ENCODE data around the gene TDRKH.
A peak's percentile ranks its signal among the peaks of the same experiment; 100 is the strongest.

Gene TDRKH, protein sequence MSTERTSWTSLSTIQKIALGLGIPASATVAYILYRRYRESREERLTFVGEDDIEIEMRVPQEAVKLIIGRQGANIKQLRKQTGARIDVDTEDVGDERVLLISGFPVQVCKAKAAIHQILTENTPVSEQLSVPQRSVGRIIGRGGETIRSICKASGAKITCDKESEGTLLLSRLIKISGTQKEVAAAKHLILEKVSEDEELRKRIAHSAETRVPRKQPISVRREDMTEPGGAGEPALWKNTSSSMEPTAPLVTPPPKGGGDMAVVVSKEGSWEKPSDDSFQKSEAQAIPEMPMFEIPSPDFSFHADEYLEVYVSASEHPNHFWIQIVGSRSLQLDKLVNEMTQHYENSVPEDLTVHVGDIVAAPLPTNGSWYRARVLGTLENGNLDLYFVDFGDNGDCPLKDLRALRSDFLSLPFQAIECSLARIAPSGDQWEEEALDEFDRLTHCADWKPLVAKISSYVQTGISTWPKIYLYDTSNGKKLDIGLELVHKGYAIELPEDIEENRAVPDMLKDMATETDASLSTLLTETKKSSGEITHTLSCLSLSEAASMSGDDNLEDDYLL
- total RNA-seq, result 9.6 reads per million, percentile 31 among the genes with 10 or more reads in this experiment

GRCh38 chr1:151790071-151790939 is at the start of gene TDRKH:
Gene TDRKH (minus strand): TSS chr1:151790500. CDS start chr1:151783022, 7,478 bp downstream.
- DNase-seq, result peak; percentile 97

GRCh38 chr1:151839457-151840403 is 49.4 kb upstream of the TDRKH start, which contains the start of gene C2CD4D:
Gene C2CD4D (minus strand): TSS chr1:151839820. CDS start chr1:151838989, 831 bp downstream.
- peak; percentile 56 for DNase-seq

GRCh38 chr1:151839082-151839412 is 48.7 kb upstream of the TDRKH start:
- no peak for DNase-seq

- DNase-seq, result no peak
Observed at GRCh38 chr1:151838222-151839081, 48.2 kb upstream of the TDRKH start.

GRCh38 chr1:151837884-151838221 is 47.6 kb upstream of the TDRKH start:
- DNase-seq, result no peak

DNA sequence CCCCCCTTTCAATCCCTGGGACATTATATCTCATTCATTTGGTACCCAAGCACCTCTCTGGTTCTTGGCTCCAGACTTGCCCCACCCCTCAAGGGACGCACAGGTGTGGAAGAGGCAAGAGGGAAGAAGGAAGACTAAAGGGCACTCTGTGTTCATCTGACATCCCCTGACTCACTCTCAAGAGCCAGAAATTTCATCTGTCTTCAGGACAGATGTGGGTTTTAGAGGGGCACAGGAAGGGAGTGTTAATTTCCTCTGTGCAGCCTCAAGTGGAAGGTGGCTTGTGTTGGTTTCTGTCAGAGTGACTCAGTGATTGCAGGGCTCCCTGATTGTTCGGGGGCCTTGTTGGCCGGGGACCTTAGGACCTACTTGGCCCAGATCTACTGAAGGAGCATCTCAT is 46.9 kb upstream of the TDRKH start:
- peak; percentile 28 for DNase-seq

- DNase-seq, result no peak
Observed at GRCh38 chr1:151835596-151835995, 45.3 kb upstream of the TDRKH start.

GRCh38 chr1:151834239-151834638 is 43.9 kb upstream of the TDRKH start:
- no peak for DNase-seq

DNA sequence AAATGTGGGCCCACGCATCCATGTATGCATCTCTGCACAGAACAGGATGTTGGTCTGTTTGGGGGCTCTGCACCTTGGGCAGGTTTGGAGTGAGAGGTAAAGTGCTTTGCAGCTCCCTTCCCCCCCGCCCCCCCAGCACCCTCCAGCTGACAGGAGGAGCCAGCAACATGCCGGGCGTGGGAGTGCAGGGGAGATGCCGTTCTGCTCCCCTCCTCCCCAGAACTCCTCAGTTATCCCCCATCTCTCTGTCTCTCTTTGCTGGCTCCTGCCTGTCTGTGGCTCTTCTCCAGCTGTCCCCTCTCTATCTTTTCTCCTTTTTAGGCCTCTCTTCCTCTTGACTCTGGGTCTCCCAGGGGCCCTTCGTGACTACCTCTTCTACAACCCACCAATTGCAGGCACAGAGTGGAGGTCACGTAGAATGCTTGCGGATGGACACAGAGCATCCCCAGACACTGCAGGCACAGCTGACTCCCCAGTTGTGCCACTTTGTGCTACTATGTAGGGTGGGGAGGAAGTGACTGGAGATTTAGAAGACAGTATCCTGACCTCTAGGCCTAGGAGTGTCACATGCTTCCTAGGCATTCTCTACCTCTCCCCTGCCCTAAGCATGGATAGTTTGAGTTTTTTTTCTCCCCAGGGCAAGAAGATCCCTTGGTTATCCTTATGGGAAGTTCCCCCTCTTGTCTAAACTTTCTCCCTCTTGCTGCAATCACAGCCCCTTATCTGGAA is 43.0 kb upstream of the TDRKH start:
- DNase-seq, result no peak

DNA sequence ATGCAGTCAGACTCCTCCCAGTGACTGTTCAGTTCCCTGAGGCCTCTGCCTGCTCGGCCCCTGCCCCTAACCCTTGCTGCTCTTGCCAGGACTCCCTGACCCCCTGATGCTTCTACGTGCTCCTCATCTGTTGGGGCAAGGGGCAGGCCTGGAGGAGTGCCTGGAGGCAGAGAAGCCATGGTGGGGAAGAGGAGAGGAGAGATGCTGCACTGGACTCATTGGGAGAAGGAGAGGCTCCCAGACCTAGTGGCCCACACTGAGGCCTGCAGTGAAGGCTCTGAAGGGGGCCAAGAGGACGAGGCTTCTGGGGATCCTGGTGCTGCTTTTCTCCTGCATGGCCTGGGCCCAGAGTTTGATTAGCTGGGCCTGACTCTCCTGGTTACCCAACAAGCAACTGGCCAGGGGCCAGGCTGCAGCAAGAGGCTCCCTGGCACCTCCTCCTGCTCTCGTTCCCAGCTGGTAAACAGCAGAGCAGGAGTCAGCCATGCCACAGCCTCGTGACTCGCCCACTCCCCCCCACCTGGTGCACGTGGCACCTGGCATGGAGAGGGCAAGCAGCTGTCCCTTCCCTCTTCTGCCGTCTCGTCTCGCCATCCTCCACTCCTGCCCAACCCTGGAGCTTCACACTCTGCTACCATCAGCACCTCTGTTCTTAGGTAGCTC is 42.1 kb upstream of the TDRKH start:
- no peak for DNase-seq

- no peak for DNase-seq
Observed at GRCh38 chr1:151831605-151832004, 41.3 kb upstream of the TDRKH start, which contains the start of gene RORC. Gene RORC (minus strand): TSS chr1:151831802. CDS start chr1:151831764, 38 bp downstream.

DNA sequence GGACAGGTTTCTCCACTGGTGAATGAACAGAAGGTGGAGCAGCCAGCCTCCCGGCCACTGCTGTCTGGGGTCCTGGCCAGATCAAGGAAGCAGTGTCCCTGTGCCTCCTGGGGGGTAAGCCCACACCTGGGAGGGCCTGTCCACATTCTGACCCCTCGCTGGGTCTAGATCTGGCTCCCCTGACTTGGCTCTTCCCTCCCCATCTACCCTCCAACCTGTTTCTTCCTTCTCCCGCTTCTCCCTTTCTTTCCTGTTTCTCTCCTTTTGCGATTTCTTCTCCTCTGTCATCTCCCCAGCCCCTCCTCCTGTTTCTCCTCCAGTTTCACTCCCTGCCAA is 40.9 kb upstream of the TDRKH start:
- no peak for DNase-seq

GRCh38 chr1:151830055-151830454 is 39.8 kb upstream of the TDRKH start:
- DNase-seq, result no peak

- DNase-seq, result no peak
Observed at GRCh38 chr1:151829352-151830046, 39.2 kb upstream of the TDRKH start.

- no peak for DNase-seq
Observed at GRCh38 chr1:151828921-151829320, 38.6 kb upstream of the TDRKH start.

GRCh38 chr1:151827853-151828252 is 37.6 kb upstream of the TDRKH start:
- DNase-seq, result no peak

GRCh38 chr1:151825751-151826660 is 35.7 kb upstream of the TDRKH start:
- DNase-seq, result no peak

DNA sequence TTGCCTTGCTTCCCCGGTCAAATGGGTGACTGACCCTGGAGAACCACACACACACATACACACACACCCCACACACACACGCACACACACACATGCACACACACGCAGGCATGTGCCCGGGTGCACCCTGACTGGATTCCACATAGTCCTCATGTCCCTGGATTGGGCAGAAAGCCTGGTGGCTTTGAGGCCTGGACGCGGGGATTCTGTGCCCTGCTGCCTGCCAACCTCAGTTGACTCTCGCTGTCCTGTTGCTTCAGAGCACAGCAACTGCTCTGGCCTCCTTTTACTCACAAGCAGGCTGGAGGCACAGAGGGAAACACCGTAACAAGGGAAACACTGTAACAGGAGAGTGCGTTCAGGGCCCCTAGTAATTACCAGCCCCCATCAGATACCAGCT is 34.9 kb upstream of the TDRKH start:
- no peak for DNase-seq

Measured in effector CD4-positive, alpha-beta T cell (primary cell).